ENCODE results near the gene THADA. TPM values are rescaled to one million over a fixed set of nuclear protein-coding genes. Genes with fewer than 3 reads are reported as not detected.

THADA gene
- total and polyA plus RNA-seq, 2 experiments from 2014 or later: 10.8 to 18.8 TPM

DNA sequence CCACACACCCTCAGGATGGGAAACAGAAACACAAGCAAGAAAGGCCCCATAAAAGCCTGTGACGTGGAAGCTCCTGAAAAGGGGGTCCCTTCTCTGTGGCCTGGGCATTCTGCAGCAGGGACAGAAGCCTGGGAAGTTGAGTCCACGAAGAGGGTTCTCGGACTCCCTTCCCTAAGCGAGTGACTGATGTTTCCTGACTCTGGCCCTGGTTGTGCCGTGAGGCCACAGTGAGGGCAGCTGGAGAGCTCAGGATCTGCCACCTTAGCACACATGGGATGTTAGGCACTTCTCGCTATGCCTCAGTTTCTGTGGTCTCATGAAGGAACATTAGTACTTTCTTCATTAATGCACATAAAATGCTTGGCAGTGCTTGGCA lies 282.2 kb downstream of the THADA start:
- WGBS (ENCODE audit: low lambda C conversion rate, missing lambda C conversion rate): 90% methylated on average over 6 of the region's 6 CpGs
- peak overlapping the region; percentile 22 for H3K27ac ChIP-seq
- H3K4me1 ChIP-seq (ENCODE audit: insufficient read depth): peaks cover 35% of the 10 kb centered on the region

DNA sequence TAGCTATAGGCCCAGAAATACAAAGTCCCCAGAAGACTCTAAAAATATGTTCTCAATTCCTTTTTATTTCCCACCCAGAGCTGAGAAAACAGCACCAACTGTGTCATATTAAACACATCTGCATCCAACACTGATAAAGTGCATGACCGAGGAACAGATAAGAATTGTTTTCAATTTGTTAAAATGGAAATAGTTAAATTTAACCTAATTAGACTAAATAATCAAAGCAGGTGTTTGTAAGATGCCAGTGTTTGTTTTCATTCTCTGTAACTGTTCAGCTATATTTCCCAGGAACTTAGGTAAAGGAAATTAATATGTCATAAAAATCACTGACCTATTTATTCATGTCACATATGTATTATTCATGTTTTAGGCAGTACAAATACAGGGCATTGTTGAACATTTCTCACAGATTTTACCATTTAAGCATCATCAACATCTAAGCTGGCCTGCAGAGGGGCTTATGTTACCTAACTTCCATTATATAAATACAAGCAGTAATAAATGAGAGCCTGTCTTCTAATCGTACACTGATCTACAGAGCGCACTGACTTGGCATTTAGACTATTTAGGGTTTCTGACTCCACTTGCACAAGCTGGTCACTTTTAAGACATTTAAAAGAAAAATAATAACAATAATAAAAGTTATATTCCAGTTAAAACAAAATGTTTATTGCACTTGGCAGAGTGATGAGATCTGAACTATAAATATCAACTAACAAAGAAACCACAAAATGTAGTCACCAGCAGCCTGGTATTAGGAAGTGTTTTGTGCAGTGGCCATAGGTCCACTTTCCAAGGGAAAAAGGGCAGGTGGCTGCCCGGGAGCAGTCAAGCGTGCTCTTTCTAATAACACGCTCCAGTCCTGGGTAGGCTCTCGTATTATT lies 282.8 kb downstream of the THADA start:
- WGBS (ENCODE audit: low lambda C conversion rate, missing lambda C conversion rate): 64% methylated on average over 7 of the region's 7 CpGs
- peak overlapping the region; percentile 22 for H3K27ac ChIP-seq

More for the DNA sequence above, 282.2 kb downstream of the THADA start:
- no peak for DNase-seq (ENCODE audit: low spot score)
- no peaks in the 10 kb centered on the region for H3K79me2 ChIP-seq
- H3K4me3 ChIP-seq: no peak overlapping the region
- no peak overlapping the region for H2AFZ ChIP-seq
- H3K27me3 ChIP-seq: no peaks in the 10 kb centered on the region
- H3K9me3 ChIP-seq (ENCODE audit: low read depth): no peaks in the 10 kb centered on the region
- TF ChIP-seq EZH2phosphoT487 (IDR thresholded peaks at IDR 0.05; ENCODE audit: low read depth, severe bottlenecking, unreplicated experiment) (no peak), EZH2 (IDR thresholded peaks at IDR 0.05; ENCODE audit: borderline replicate concordance) (no peak)
- TF ChIP-seq, protein P1, sequence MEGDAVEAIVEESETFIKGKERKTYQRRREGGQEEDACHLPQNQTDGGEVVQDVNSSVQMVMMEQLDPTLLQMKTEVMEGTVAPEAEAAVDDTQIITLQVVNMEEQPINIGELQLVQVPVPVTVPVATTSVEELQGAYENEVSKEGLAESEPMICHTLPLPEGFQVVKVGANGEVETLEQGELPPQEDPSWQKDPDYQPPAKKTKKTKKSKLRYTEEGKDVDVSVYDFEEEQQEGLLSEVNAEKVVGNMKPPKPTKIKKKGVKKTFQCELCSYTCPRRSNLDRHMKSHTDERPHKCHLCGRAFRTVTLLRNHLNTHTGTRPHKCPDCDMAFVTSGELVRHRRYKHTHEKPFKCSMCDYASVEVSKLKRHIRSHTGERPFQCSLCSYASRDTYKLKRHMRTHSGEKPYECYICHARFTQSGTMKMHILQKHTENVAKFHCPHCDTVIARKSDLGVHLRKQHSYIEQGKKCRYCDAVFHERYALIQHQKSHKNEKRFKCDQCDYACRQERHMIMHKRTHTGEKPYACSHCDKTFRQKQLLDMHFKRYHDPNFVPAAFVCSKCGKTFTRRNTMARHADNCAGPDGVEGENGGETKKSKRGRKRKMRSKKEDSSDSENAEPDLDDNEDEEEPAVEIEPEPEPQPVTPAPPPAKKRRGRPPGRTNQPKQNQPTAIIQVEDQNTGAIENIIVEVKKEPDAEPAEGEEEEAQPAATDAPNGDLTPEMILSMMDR (IDR thresholded peaks at IDR 0.05; ENCODE audit: poor library complexity): no peak
- H3K9me2 ChIP-seq (replicated peaks; ENCODE audit: insufficient read depth): no peaks in the 10 kb centered on the region
- H4K20me1 ChIP-seq (ENCODE audit: insufficient read depth, poor library complexity, severe bottlenecking): no peaks in the 10 kb centered on the region
- no peaks in the 10 kb centered on the region for H3K36me3 ChIP-seq (replicated peaks; ENCODE audit: insufficient read depth, low read depth)
- H3K4me2 ChIP-seq: no peak overlapping the region

DNA sequence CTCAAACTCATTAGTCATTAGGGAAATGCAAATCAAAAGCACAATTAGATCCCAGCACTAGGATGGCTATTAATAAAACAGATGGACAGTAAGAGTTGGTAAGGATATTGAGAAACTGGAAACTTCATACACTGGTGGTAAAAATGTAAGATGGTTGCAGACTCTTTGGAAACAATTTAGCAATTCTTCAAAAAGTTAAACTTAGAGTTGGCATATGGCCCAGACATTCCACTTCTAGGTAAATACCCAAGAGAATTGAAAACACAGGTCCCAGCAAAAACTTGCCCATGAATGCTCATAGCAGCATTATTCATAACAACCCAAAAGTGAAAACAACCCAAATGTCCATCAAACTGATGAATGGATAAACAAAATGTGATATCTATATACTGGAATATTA lies 284.6 kb downstream of the THADA start:
- Histone ChIP-seq H3K36me3 (replicated peaks; ENCODE audit: insufficient read depth, low read depth) (no peaks in the 10 kb centered on the region), H2AFZ (no peak overlapping the region), H3K79me2 (no peaks in the 10 kb centered on the region), H4K20me1 (ENCODE audit: insufficient read depth, poor library complexity, severe bottlenecking) (no peaks in the 10 kb centered on the region), H3K9me3 (ENCODE audit: low read depth) (no peaks in the 10 kb centered on the region), H3K4me1 (ENCODE audit: insufficient read depth) (peaks cover 31% of the 10 kb centered on the region), H3K4me3 (no peak overlapping the region), H3K9me2 (replicated peaks; ENCODE audit: insufficient read depth) (no peaks in the 10 kb centered on the region), H3K27me3 (no peaks in the 10 kb centered on the region), H3K27ac (no peak overlapping the region), H3K4me2 (no peak overlapping the region)
- no peak for DNase-seq (ENCODE audit: low spot score)
- TF ChIP-seq EZH2 (IDR thresholded peaks at IDR 0.05; ENCODE audit: borderline replicate concordance) (no peak), EZH2phosphoT487 (IDR thresholded peaks at IDR 0.05; ENCODE audit: low read depth, severe bottlenecking, unreplicated experiment) (no peak)

More for the DNA sequence above, 282.8 kb downstream of the THADA start:
- Histone ChIP-seq H3K36me3 (replicated peaks; ENCODE audit: insufficient read depth, low read depth) (no peaks in the 10 kb centered on the region), H3K27me3 (no peaks in the 10 kb centered on the region), H3K9me2 (replicated peaks; ENCODE audit: insufficient read depth) (no peaks in the 10 kb centered on the region), H3K4me3 (no peak overlapping the region), H3K4me2 (no peak overlapping the region), H2AFZ (no peak overlapping the region), H3K79me2 (no peaks in the 10 kb centered on the region), H3K9me3 (ENCODE audit: low read depth) (no peaks in the 10 kb centered on the region), H4K20me1 (ENCODE audit: insufficient read depth, poor library complexity, severe bottlenecking) (no peaks in the 10 kb centered on the region), H3K4me1 (ENCODE audit: insufficient read depth) (peaks cover 31% of the 10 kb centered on the region)
- DNase-seq (ENCODE audit: low spot score): no peak
- TF ChIP-seq, protein P1 (IDR thresholded peaks at IDR 0.05; ENCODE audit: poor library complexity): no peak

GRCh38 chr2:43309935-43310334 lies 285.9 kb downstream of the THADA start:
- H3K27me3 ChIP-seq: no peaks in the 10 kb centered on the region
- DNase-seq (ENCODE audit: low spot score): no peak
- H2AFZ ChIP-seq: no peak overlapping the region
- H3K9me3 ChIP-seq (ENCODE audit: low read depth): no peaks in the 10 kb centered on the region
- H3K79me2 ChIP-seq: no peaks in the 10 kb centered on the region
- no peak overlapping the region for H3K27ac ChIP-seq
- no peaks in the 10 kb centered on the region for H3K9me2 ChIP-seq (replicated peaks; ENCODE audit: insufficient read depth)
- H3K4me2 ChIP-seq: no peak overlapping the region
- TF ChIP-seq, protein P1 (IDR thresholded peaks at IDR 0.05; ENCODE audit: poor library complexity): no peak
- TF ChIP-seq EZH2phosphoT487 (IDR thresholded peaks at IDR 0.05; ENCODE audit: low read depth, severe bottlenecking, unreplicated experiment) (no peak), EZH2 (IDR thresholded peaks at IDR 0.05; ENCODE audit: borderline replicate concordance) (no peak)
- 89% methylated on average over 1 of the region's 1 CpG for WGBS (ENCODE audit: low lambda C conversion rate, missing lambda C conversion rate)
- no peak overlapping the region for H3K4me3 ChIP-seq
- H3K36me3 ChIP-seq (replicated peaks; ENCODE audit: insufficient read depth, low read depth): no peaks in the 10 kb centered on the region
- H4K20me1 ChIP-seq (ENCODE audit: insufficient read depth, poor library complexity, severe bottlenecking): no peaks in the 10 kb centered on the region
- H3K4me1 ChIP-seq (ENCODE audit: insufficient read depth): peaks cover 39% of the 10 kb centered on the region

Data from hepatocyte (in vitro differentiated cells).